Activated CD4-positive, alpha-beta T cell treated with anti-CD3 and anti-CD28 coated beads, Interleukin-10, Interleukin-2, amounts not matched to agents 100 ng/mL and 50 ng/mL, durations not matched to agents 16 hours and 8 hours (primary cell): ENCODE measurements around the gene CTTNBP2.
A peak's percentile ranks its signal among the peaks of the same experiment; 100 is the strongest.

Experiments
- DNase-seq: peaks from one replicate; pipeline ENCODE4 v3.0.0-alpha.2; 2020

CTTNBP2 gene

GRCh38 chr7:117784315-117784714, 88.9 kb downstream of the CTTNBP2 start:
- no peak for DNase-seq

GRCh38 chr7:117782761-117783160, 90.5 kb downstream of the CTTNBP2 start:
- DNase-seq = no peak

GRCh38 chr7:117781707-117782106, 91.5 kb downstream of the CTTNBP2 start:
- no peak for DNase-seq

GRCh38 chr7:117780832-117781231, 92.4 kb downstream of the CTTNBP2 start:
- DNase-seq = no peak

GRCh38 chr7:117777335-117778142, 95.7 kb downstream of the CTTNBP2 start:
- no peak for DNase-seq

- no peak for DNase-seq
Measured at GRCh38 chr7:117776224-117776623, 97.0 kb downstream of the CTTNBP2 start.

- DNase-seq = no peak
Measured at GRCh38 chr7:117775801-117776200, 97.4 kb downstream of the CTTNBP2 start.

- DNase-seq = no peak
Measured at GRCh38 chr7:117774943-117775342, 98.3 kb downstream of the CTTNBP2 start.

- no peak for DNase-seq
Measured at GRCh38 chr7:117772421-117772820, 100.8 kb downstream of the CTTNBP2 start.

- no peak for DNase-seq
Measured at GRCh38 chr7:117771756-117772155, 101.5 kb downstream of the CTTNBP2 start.

- no peak for DNase-seq
Measured at GRCh38 chr7:117769085-117769484, 104.2 kb downstream of the CTTNBP2 start.

GRCh38 chr7:117767951-117768350, 105.3 kb downstream of the CTTNBP2 start:
- DNase-seq = no peak

- no peak for DNase-seq
Measured at GRCh38 chr7:117766913-117767312, 106.3 kb downstream of the CTTNBP2 start.

GRCh38 chr7:117764031-117764430, 109.2 kb downstream of the CTTNBP2 start:
- no peak for DNase-seq

- DNase-seq = no peak
Measured at GRCh38 chr7:117762055-117762454, 111.2 kb downstream of the CTTNBP2 start.

- DNase-seq = no peak
Measured at GRCh38 chr7:117759950-117760640, 113.1 kb downstream of the CTTNBP2 start.

GRCh38 chr7:117757440-117757839, 115.8 kb downstream of the CTTNBP2 start:
- no peak for DNase-seq

- DNase-seq = no peak
Measured at GRCh38 chr7:117756586-117757085, 116.6 kb downstream of the CTTNBP2 start.

- no peak for DNase-seq
Measured at GRCh38 chr7:117755136-117755535, 118.1 kb downstream of the CTTNBP2 start.

- DNase-seq = no peak
Measured at GRCh38 chr7:117751775-117752174, 121.5 kb downstream of the CTTNBP2 start.

GRCh38 chr7:117750612-117751563, 122.4 kb downstream of the CTTNBP2 start:
- peak; percentile 3 for DNase-seq

- no peak for DNase-seq
Measured at GRCh38 chr7:117741962-117742361, 131.3 kb downstream of the CTTNBP2 start.

GRCh38 chr7:117739085-117739484, 134.2 kb downstream of the CTTNBP2 start:
- no peak for DNase-seq
